Osteocyte (in vitro differentiated cells): Measurements from ENCODE around the gene LGMN. TPM values are rescaled to one million over a fixed set of nuclear protein-coding genes. Genes with fewer than 3 reads are reported as not detected.

Source experiments
- DNase-seq: peaks from one replicate; pipeline ENCODE4 v3.0.0; 2021; ENCODE audit warnings: mixed read lengths; ENCODE audit not compliant: unreplicated experiment; ENCODE audit errors: extremely low spot score
- H3K27ac Mint-ChIP-seq: one replicate; pipeline ENCODE4 v1.8.0; 2021; ENCODE audit warnings: mild to moderate bottlenecking, mixed read lengths; ENCODE audit not compliant: unreplicated experiment
- H3K27me3 Mint-ChIP-seq: one replicate; pipeline ENCODE4 v1.8.0; 2021; ENCODE audit warnings: mixed read lengths; ENCODE audit not compliant: unreplicated experiment
- H3K36me3 Mint-ChIP-seq: one replicate; pipeline ENCODE4 v1.8.0; 2021; ENCODE audit warnings: mixed read lengths; ENCODE audit not compliant: unreplicated experiment
- H3K4me1 Mint-ChIP-seq: one replicate; pipeline ENCODE4 v1.8.0; 2021; ENCODE audit warnings: mixed read lengths; ENCODE audit not compliant: unreplicated experiment
- H3K4me3 Mint-ChIP-seq: one replicate; pipeline ENCODE4 v1.8.0; 2021; ENCODE audit warnings: mild to moderate bottlenecking, moderate library complexity, mixed read lengths; ENCODE audit not compliant: unreplicated experiment
- H3K9me3 Mint-ChIP-seq: one replicate; pipeline ENCODE4 v1.8.0; 2021; ENCODE audit warnings: mixed read lengths; ENCODE audit not compliant: unreplicated experiment
- total RNA-seq: library from RNA; stranded (reverse); gene quantifications from 2 replicates; pipeline ENCODE4 v1.2.1, GENCODE V29; 2021
- TF ChIP-seq, protein P1 (sequence below): fragments of 200-600 bp; sonication (generic); IDR thresholded peaks from 2 replicates; pipeline ENCODE4 v1.5.0; 2021; ENCODE audit warnings: antibody characterized with exemption, mild to moderate bottlenecking, moderate library complexity

Gene LGMN
- total RNA-seq, 1 donor from 2014 or later = 66.3 TPM

DNA sequence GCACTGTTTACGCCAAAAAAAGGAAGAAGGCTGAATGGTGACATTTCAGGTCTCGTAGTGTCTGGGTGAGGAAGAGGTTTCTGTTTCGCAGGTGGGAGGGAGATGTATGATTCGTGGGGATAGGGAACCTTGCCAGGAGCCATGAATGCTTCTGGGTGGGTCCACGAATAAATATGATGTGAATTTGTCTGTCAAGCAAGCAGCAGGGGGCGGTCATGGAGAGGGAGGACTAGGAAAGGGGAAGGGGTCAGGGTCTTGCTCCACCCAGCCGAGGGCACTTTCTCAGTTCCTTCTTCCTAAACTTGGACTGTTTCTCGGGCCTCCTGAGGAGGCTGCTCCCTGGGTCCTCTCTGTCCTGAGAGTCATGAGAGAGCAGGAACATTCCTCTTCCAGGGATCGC is 72.5 kb downstream of the LGMN start:
- Mint-ChIP-seq H3K4me3 (no peak overlapping the region), H3K4me1 (peaks cover under 1% of the 10 kb centered on the region), H3K9me3 (no peaks in the 10 kb centered on the region), H3K36me3 (peaks cover 20% of the 10 kb centered on the region), H3K27me3 (no peaks in the 10 kb centered on the region), H3K27ac (no peak overlapping the region)
- TF ChIP-seq, protein P1, sequence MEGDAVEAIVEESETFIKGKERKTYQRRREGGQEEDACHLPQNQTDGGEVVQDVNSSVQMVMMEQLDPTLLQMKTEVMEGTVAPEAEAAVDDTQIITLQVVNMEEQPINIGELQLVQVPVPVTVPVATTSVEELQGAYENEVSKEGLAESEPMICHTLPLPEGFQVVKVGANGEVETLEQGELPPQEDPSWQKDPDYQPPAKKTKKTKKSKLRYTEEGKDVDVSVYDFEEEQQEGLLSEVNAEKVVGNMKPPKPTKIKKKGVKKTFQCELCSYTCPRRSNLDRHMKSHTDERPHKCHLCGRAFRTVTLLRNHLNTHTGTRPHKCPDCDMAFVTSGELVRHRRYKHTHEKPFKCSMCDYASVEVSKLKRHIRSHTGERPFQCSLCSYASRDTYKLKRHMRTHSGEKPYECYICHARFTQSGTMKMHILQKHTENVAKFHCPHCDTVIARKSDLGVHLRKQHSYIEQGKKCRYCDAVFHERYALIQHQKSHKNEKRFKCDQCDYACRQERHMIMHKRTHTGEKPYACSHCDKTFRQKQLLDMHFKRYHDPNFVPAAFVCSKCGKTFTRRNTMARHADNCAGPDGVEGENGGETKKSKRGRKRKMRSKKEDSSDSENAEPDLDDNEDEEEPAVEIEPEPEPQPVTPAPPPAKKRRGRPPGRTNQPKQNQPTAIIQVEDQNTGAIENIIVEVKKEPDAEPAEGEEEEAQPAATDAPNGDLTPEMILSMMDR = no peak
- no peak for DNase-seq

DNA sequence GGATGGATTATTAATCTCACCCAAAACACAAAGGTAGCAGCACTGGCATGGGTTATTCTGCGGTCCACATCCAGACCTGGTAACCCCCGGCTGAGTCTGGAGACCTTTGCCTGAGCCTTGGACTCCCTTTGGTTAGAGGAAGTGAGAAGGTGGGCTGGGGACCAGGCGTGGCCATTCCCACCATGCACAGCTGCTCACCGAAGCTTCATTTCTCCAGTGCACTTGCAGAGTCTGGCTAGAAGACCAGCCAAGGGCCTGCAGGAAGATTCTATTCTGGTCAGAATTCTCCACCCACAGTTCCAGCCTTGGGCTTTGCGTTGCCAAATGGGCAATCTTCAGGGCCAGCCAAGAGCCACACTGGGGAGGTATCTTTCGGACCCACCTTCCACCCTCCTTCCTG is 73.0 kb downstream of the LGMN start:
- no peaks in the 10 kb centered on the region for H3K27me3 Mint-ChIP-seq
- no peaks in the 10 kb centered on the region for H3K9me3 Mint-ChIP-seq
- DNase-seq = no peak
- H3K27ac Mint-ChIP-seq = no peak overlapping the region
- H3K4me1 Mint-ChIP-seq = peaks cover 2% of the 10 kb centered on the region
- H3K36me3 Mint-ChIP-seq = peaks cover 20% of the 10 kb centered on the region
- TF ChIP-seq, protein P1 = no peak
- H3K4me3 Mint-ChIP-seq = no peak overlapping the region

DNA sequence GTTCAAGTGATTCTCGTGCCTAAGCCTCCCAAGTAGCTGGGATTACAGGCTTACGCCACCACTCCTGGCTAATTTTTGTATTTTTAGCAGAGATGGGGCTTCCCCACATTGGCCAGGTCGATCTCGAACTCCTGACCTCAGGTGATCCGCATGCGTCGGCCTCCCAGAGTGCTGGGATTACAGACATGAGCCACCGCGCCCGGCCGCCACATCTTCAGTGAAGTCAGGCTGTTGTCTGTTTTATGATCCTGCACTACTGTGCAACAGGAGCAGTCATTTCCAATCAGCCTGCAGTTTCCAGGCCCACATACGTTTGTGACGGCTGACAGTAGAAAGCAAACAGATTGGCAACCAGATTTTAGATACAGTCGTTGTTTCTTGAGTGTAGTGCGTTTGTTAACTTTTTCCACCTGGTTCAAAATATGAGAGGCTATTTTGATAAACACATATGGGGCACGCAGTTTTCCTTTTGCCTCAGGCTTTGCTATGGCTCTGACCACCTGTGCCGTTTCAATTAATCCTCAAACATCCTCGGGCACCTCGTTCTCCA is 74.8 kb downstream of the LGMN start:
- Mint-ChIP-seq H3K27me3 (no peaks in the 10 kb centered on the region), H3K4me1 (peaks cover 10% of the 10 kb centered on the region), H3K27ac (no peak overlapping the region), H3K36me3 (peaks cover 17% of the 10 kb centered on the region), H3K9me3 (no peaks in the 10 kb centered on the region), H3K4me3 (no peak overlapping the region)
- DNase-seq = no peak
- TF ChIP-seq, protein P1 = no peak

DNA sequence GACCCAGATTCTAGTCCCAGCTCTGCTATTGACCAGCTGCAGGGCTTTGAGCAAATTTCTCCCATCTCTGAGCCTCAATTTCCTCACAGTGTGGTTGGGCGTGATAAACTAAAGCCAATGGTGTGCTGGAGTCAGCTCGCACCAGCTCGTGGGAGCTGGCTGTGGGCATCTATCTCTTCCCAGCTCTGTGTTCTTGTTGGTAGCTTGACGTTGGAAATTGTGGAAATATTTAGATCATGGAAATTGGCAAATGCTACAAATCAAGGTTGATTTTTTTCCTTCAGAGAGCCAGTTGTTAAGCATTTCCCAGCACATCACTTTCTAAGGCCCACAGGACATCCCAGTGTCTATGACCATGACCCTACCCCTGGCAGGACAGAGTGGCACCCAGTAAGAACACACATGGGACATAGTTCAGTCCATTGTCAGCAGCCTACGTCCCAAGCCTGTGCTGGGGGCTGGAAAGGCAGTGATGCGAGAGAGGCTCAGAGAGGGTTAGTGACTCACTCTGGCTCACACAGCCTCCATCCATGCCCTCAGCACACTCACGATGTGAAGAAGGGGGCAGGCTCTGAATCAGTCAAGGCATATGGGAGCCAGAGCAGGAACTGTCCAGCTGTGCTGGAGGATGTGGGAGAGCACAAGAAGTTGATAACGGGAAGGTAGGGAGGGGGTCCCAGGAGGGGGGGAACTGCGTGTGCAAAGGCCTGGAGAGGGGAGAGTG is 77.6 kb downstream of the LGMN start:
- H3K27me3 Mint-ChIP-seq = no peaks in the 10 kb centered on the region
- peaks cover 15% of the 10 kb centered on the region for H3K36me3 Mint-ChIP-seq
- H3K9me3 Mint-ChIP-seq = no peaks in the 10 kb centered on the region
- no peak for DNase-seq
- TF ChIP-seq, protein P1 = no peak
- no peak overlapping the region for H3K27ac Mint-ChIP-seq
- no peak overlapping the region for H3K4me3 Mint-ChIP-seq
- H3K4me1 Mint-ChIP-seq = peaks cover 10% of the 10 kb centered on the region

DNA sequence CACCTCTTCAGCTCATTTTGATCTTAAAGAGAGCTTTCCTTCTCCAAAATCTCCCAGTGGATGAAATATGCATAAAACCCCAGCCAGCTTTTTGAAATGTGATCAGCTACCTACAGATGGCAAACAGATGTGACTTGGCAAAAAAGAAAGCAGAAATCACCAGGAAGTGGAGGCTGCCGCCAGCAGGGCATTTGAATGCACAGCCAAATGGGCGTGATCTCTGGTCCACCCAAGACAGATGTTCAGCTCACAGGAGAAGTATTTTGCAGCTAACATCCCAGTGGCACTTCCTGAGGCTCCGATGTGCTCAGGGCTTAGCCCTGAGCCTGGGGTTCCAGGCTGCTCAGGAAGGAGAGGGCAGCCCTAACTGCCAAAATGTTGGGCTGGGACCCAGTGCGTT is 78.3 kb downstream of the LGMN start:
- TF ChIP-seq, protein P1 = peak; percentile 40
- Mint-ChIP-seq H3K9me3 (no peaks in the 10 kb centered on the region), H3K4me3 (no peak overlapping the region), H3K4me1 (peaks cover 10% of the 10 kb centered on the region), H3K36me3 (peaks cover 15% of the 10 kb centered on the region), H3K27me3 (no peaks in the 10 kb centered on the region), H3K27ac (peak overlapping the region; percentile 56)
- DNase-seq = no peak
